Mesothelial cell of epicardium (in vitro differentiated cells): ENCODE results near the gene PTPRN2. TPM values are rescaled to one million over a fixed set of nuclear protein-coding genes. Genes with fewer than 3 reads are reported as not detected.
"Not testable (repeated sequence)": the region's sequence is repeated elsewhere in the genome, so short reads cannot be mapped to it uniquely, and the experiment has no call there.

Experiments
- DNase-seq, 2 experiments: peaks; one replicate each; pipeline ENCODE4 v3.0.0; 2021; ENCODE audit warnings: low spot score in 2 of 2; ENCODE audit not compliant: unreplicated experiment in 2 of 2
- H3K27ac Mint-ChIP-seq: 2 replicates; pipeline ENCODE4 v1.8.0; 2021; ENCODE audit warnings: mixed read lengths
- H3K27me3 Mint-ChIP-seq: 2 replicates; pipeline ENCODE4 v1.8.0; 2021; ENCODE audit warnings: low read depth, mixed read lengths
- H3K36me3 Mint-ChIP-seq: 2 replicates; pipeline ENCODE4 v1.8.0; 2021; ENCODE audit warnings: mixed read lengths
- H3K4me1 Mint-ChIP-seq: 2 replicates; pipeline ENCODE4 v1.8.0; 2021; ENCODE audit warnings: mixed read lengths
- H3K4me3 Mint-ChIP-seq: 2 replicates; pipeline ENCODE4 v1.8.0; 2021; ENCODE audit warnings: mild to moderate bottlenecking, moderate library complexity, mixed read lengths
- H3K9me3 Mint-ChIP-seq: 2 replicates; pipeline ENCODE4 v1.8.0; 2021; ENCODE audit warnings: mixed read lengths
- CTCF ChIP-seq: fragments of 200-600 bp; sonication (generic); IDR thresholded peaks from one replicate; pipeline ENCODE4 v1.5.0; 2021; ENCODE audit warnings: antibody characterized with exemption; ENCODE audit not compliant: unreplicated experiment
- total RNA-seq: library from RNA; stranded (reverse); gene quantifications from 3 replicates; pipeline ENCODE4 v1.2.1, GENCODE V29; 2021

The PTPRN2 gene
- total RNA-seq, 1 donor from 2014 or later, result 2.2 TPM

- Mint-ChIP-seq H3K27ac (no peak overlapping the region), H3K9me3 (peaks cover 7% of the 10 kb centered on the region), H3K36me3 (no peaks in the 10 kb centered on the region), H3K27me3 (no peaks in the 10 kb centered on the region), H3K4me3 (no peak overlapping the region), H3K4me1 (no peaks in the 10 kb centered on the region)
- DNase-seq, result no peak
- no peak for TF ChIP-seq CTCF
These were observed 165.3 kb downstream of the PTPRN2 start for GRCh38 chr7:158422196-158422886.

GRCh38 chr7:158421361-158421760 is 166.3 kb downstream of the PTPRN2 start:
- no peak overlapping the region for H3K4me3 Mint-ChIP-seq
- TF ChIP-seq CTCF, result no peak
- DNase-seq, result no peak
- H3K27me3 Mint-ChIP-seq, result peaks cover 3% of the 10 kb centered on the region
- peaks cover 7% of the 10 kb centered on the region for H3K9me3 Mint-ChIP-seq
- no peaks in the 10 kb centered on the region for H3K36me3 Mint-ChIP-seq
- H3K27ac Mint-ChIP-seq, result no peak overlapping the region
- no peaks in the 10 kb centered on the region for H3K4me1 Mint-ChIP-seq

- no peak overlapping the region for H3K27ac Mint-ChIP-seq
- no peak for TF ChIP-seq CTCF
- H3K9me3 Mint-ChIP-seq, result peaks cover 7% of the 10 kb centered on the region
- no peak for DNase-seq
- H3K27me3 Mint-ChIP-seq, result peaks cover 4% of the 10 kb centered on the region
- no peak overlapping the region for H3K4me3 Mint-ChIP-seq
- H3K4me1 Mint-ChIP-seq, result no peaks in the 10 kb centered on the region
- no peaks in the 10 kb centered on the region for H3K36me3 Mint-ChIP-seq
These were observed 166.9 kb downstream of the PTPRN2 start for GRCh38 chr7:158420591-158421340.

GRCh38 chr7:158419238-158419785 is 168.3 kb downstream of the PTPRN2 start:
- no peak overlapping the region for H3K27ac Mint-ChIP-seq
- no peaks in the 10 kb centered on the region for H3K36me3 Mint-ChIP-seq
- DNase-seq, result no peak

GRCh38 chr7:158418395-158418794 is 169.2 kb downstream of the PTPRN2 start:
- not testable (repeated sequence) for H3K9me3 Mint-ChIP-seq, DNase-seq, H3K36me3 Mint-ChIP-seq, H3K27ac Mint-ChIP-seq, H3K4me1 Mint-ChIP-seq, H3K4me3 Mint-ChIP-seq, H3K27me3 Mint-ChIP-seq

More at GRCh38 chr7:158419238-158419785, 168.3 kb downstream of the PTPRN2 start:
- TF ChIP-seq CTCF, result no peak
- Mint-ChIP-seq H3K4me1 (no peaks in the 10 kb centered on the region), H3K4me3 (no peak overlapping the region), H3K27me3 (peaks cover 6% of the 10 kb centered on the region), H3K9me3 (peaks cover 7% of the 10 kb centered on the region)
